B cell (primary cell): Measurements from ENCODE around the gene PWWP2B. TPM values are rescaled to one million over a fixed set of nuclear protein-coding genes. Genes with fewer than 3 reads are reported as not detected.

ENCODE experiments used
- ATAC-seq: fragments of 200-7000 bp; cut with Tn5 transposase; one replicate; pipeline ENCODE4 v1.10.0; 2021; ENCODE audit warnings: low read depth, mild to moderate bottlenecking, moderate number of reproducible peaks, moderate library complexity
- CTCF ChIA-PET: fragments of 350-600 bp; sonication (Branson Sonifier 250); formaldehyde crosslinking; loops from one replicate; lab custom pipeline; 2021; ENCODE audit warnings: antibody characterized with exemption, inconsistent platforms; lab: Charles Lee
- POLR2A ChIA-PET: fragments of 350-600 bp; sonication (Branson Sonifier 250); formaldehyde crosslinking; loops from one replicate; lab custom pipeline; 2021; ENCODE audit warnings: antibody characterized with exemption; lab: Charles Lee
- DNase-seq: peaks from one replicate; pipeline ENCODE4 v3.0.0; 2013
- H2AFZ ChIP-seq: 2 replicates; pipeline ENCODE4 v1.6.1; 2012; ENCODE audit warnings: mild to moderate bottlenecking, low read depth, low read length; ENCODE audit not compliant: insufficient read depth, poor library complexity, severe bottlenecking
- H3K27ac ChIP-seq, 2 donors: 1 replicate in 1 of 2; 2 replicates in 1 of 2; pipeline ENCODE4 v1.5.1; 2012 to 2013; ENCODE audit warnings: low read length in 2 of 2, mild to moderate bottlenecking in 2 of 2, moderate library complexity in 1 of 2
- H3K27me3 ChIP-seq, 4 experiments: fragments of 200-600 bp in 1 of 4; sonication (generic) in 1 of 4; replicated peaks in 1 of 4; 1 replicate in 2 of 4; 2 replicates in 2 of 4; pipeline versions ENCODE4 v1.6.1 to v1.7.0; 2013 to 2016; ENCODE audit warnings: low read length in 3 of 4, mild to moderate bottlenecking in 2 of 4, mixed read lengths in 1 of 4, moderate library complexity in 1 of 4; ENCODE audit not compliant: insufficient read depth in 4 of 4, control insufficient read depth in 3 of 4; ENCODE audit errors: control extremely low read depth in 1 of 4
- H3K36me3 ChIP-seq, 2 experiments: replicated peaks in 1 of 2; 1 replicate in 1 of 2; 2 replicates in 1 of 2; pipeline versions ENCODE4 v1.6.1 to v1.7.1; 2013; ENCODE audit warnings: low read length in 1 of 2; ENCODE audit not compliant: insufficient read depth in 2 of 2, control insufficient read depth in 1 of 2; ENCODE audit errors: control extremely low read depth in 1 of 2, extremely low read depth in 1 of 2
- H3K4me1 ChIP-seq, 2 donors: fragments of 200-600 bp in 1 of 2; sonication (generic) in 1 of 2; 1 replicate in 1 of 2; 2 replicates in 1 of 2; pipeline versions ENCODE4 v1.5.1 to v1.6.1; 2013 to 2017; ENCODE audit warnings: low read length in 2 of 2; ENCODE audit not compliant: control insufficient read depth in 2 of 2, insufficient read depth in 2 of 2
- H3K4me2 ChIP-seq: replicated peaks from 2 replicates; pipeline ENCODE3; 2012; ENCODE audit warnings: mild to moderate bottlenecking, low read depth, low read length; ENCODE audit not compliant: poor library complexity, severe bottlenecking
- H3K4me3 ChIP-seq, 5 experiments: fragments of 200-600 bp in 1 of 5; sonication (generic) in 1 of 5; 1 replicate in 3 of 5; 2 replicates in 2 of 5; pipeline versions ENCODE4 v1.5.1 to v1.7.0; 2011 to 2016; ENCODE audit warnings: low read length in 4 of 5, mild to moderate bottlenecking in 4 of 5, low read depth in 2 of 5, control low read depth in 1 of 5, moderate library complexity in 1 of 5; ENCODE audit not compliant: insufficient read depth in 1 of 5; ENCODE audit errors: control extremely low read depth in 1 of 5, extremely low read depth in 1 of 5
- H3K79me2 ChIP-seq: fragments of 200-600 bp; sonication (generic); one replicate; pipeline ENCODE4 v1.6.0; 2016; ENCODE audit warnings: low read length; ENCODE audit not compliant: control insufficient read depth, insufficient read depth
- H3K9ac ChIP-seq: fragments of 200-600 bp; sonication (generic); 2 replicates; pipeline ENCODE4 v1.6.1; 2017; ENCODE audit warnings: mild to moderate bottlenecking, low read length, moderate library complexity
- H3K9me3 ChIP-seq, 3 donors: one replicate each; pipeline versions ENCODE4 v1.6.1 to v1.7.1; 2013; ENCODE audit warnings: low read length in 2 of 3; ENCODE audit not compliant: control insufficient read depth in 2 of 3, insufficient read depth in 1 of 3; ENCODE audit errors: control extremely low read depth in 1 of 3
- H4K20me1 ChIP-seq: 2 replicates; pipeline ENCODE4 v1.6.0; 2012; ENCODE audit warnings: mild to moderate bottlenecking, low read length; ENCODE audit not compliant: insufficient read depth, control insufficient read depth, poor library complexity, severe bottlenecking
- H3K27ac Mint-ChIP-seq: one replicate; pipeline ENCODE4 v1.8.0; 2021; ENCODE audit warnings: mixed read lengths
- H3K27me3 Mint-ChIP-seq: one replicate; pipeline ENCODE4 v1.8.0; 2021; ENCODE audit warnings: mixed read lengths
- H3K4me1 Mint-ChIP-seq: one replicate; pipeline ENCODE4 v1.8.0; 2021; ENCODE audit warnings: mixed read lengths
- H3K4me3 Mint-ChIP-seq: one replicate; pipeline ENCODE4 v1.8.0; 2021; ENCODE audit warnings: mixed read lengths
- H3K9me3 Mint-ChIP-seq: one replicate; pipeline ENCODE4 v1.8.0; 2022; ENCODE audit warnings: mixed read lengths; ENCODE audit not compliant: insufficient read depth
- CTCF ChIP-seq: fragments of 200-600 bp; IDR thresholded peaks from one replicate; pipeline ENCODE4 v1.8.0; 2022; ENCODE audit warnings: antibody characterized with exemption, mild to moderate bottlenecking
- EZH2 ChIP-seq: IDR thresholded peaks from 2 replicates; pipeline ENCODE4 v1.6.1; 2012; ENCODE audit warnings: borderline replicate concordance, low read depth, mild to moderate bottlenecking, moderate library complexity, low read length; ENCODE audit not compliant: insufficient read depth, poor library complexity, severe bottlenecking
- WGBS: methylation state at CpG from one replicate; pipeline ENCODE4 v1.1.5; 2013; ENCODE audit warnings: missing lambda C conversion rate; ENCODE audit not compliant: insufficient coverage; 5-methylcytosine and 5-hydroxymethylcytosine counted together
- intact Hi-C: fragments of 100-400 bp; cut with micrococcal nuclease; formaldehyde crosslinking; loops from one replicate; pipeline ENCODE4 v1.10.0; 2022
- polyA plus RNA-seq: library from polyadenylated mRNA; depleted of rRNA; stranded (reverse); fragments of >200 nt; gene quantifications from 2 replicates; pipeline ENCODE4 v1.2.3, GENCODE V29; 2012
- total RNA-seq, 2 donors: library from RNA; stranded (reverse); fragments of 120-200 nt in 1 of 2; gene quantifications; 1 replicate in 1 of 2; 2 replicates in 1 of 2; pipeline versions ENCODE4 v1.2.3 to v1.2.4, GENCODE V29; 2013 to 2022

Gene PWWP2B
- total and polyA plus RNA-seq, 2 donors (not counting 1 experiment from before 2014, with no cell fraction given): 13.6 to 34.4 TPM

- H3K4me3 Mint-ChIP-seq: no peak overlapping the region
- Histone ChIP-seq H3K4me3 (no peak overlapping the region), H3K27ac (no peak overlapping the region), H3K4me2 (no peak overlapping the region), H4K20me1 (no peaks in the 10 kb centered on the region), H3K9ac (no peak overlapping the region), H2AFZ (no peak overlapping the region), H3K9me3 (peaks cover 0 to 3% (median 0%) of the 10 kb centered on the region in 3 donors), H3K4me1 (peaks cover 13 to 27% of the 10 kb centered on the region in 2 donors), H3K79me2 (no peaks in the 10 kb centered on the region), H3K27me3 (no peaks in the 10 kb centered on the region), H3K36me3 (peaks cover 0 to 3% of the 10 kb centered on the region in 2 experiments)
- CTCF ChIA-PET: interaction anchor here (2.7 kb wide), 1 partner anchor 11 kb away, joined by 10 read pairs; no protein-coding TSS in a partner anchor
- POLR2A ChIA-PET: interaction anchor here (3.4 kb wide), 1 partner anchor 11 kb away, joined by 16 read pairs; no protein-coding TSS in a partner anchor
- no peak overlapping the region for H3K27ac Mint-ChIP-seq
- ATAC-seq: no peak
- intact Hi-C loops: no loop called here
- H3K9me3 Mint-ChIP-seq: no peaks in the 10 kb centered on the region
- H3K4me1 Mint-ChIP-seq: peaks cover 15% of the 10 kb centered on the region
- WGBS: 94% methylated on average over 12 of the region's 12 CpGs
- no peak for TF ChIP-seq CTCF
- no peak for TF ChIP-seq EZH2
- no peaks in the 10 kb centered on the region for H3K27me3 Mint-ChIP-seq
- DNase-seq: no peak
These were observed 35.2 kb downstream of the PWWP2B start for GRCh38 chr10:132432176-132432540.

- Histone ChIP-seq H2AFZ (peak overlapping the region; percentile 66), H3K9me3 (peaks cover 0 to 3% (median 0%) of the 10 kb centered on the region in 3 donors), H3K36me3 (no peaks in the 10 kb centered on the region), H3K27ac (no peak overlapping the region), H3K4me2 (peak overlapping the region; percentile 66), H3K9ac (peak overlapping the region; percentile 11), H3K4me3 (peak overlapping the region in 1 of 5 experiments; percentile 27), H4K20me1 (no peaks in the 10 kb centered on the region), H3K27me3 (no peaks in the 10 kb centered on the region), H3K4me1 (peaks cover 22 to 40% of the 10 kb centered on the region in 2 donors), H3K79me2 (no peaks in the 10 kb centered on the region)
- ChIA-PET CTCF (interaction anchor here (1.0 to 2.7 kb wide), 3 partner anchors 10 to 76 kb away, joined by 3 to 10 read pairs (median 3); no protein-coding TSS in a partner anchor), POLR2A (interaction anchor here (0.7 to 3.4 kb wide), 2 partner anchors 12 to 122 kb away, joined by 5 to 16 read pairs; no protein-coding TSS in a partner anchor)
- 99% methylated on average over 13 of the region's 21 CpGs for WGBS
- H3K27me3 Mint-ChIP-seq: no peaks in the 10 kb centered on the region
- DNase-seq: no peak
- peaks cover 23% of the 10 kb centered on the region for H3K4me1 Mint-ChIP-seq
- ATAC-seq: no peak
- intact Hi-C loops: no loop called here
- H3K4me3 Mint-ChIP-seq: no peak overlapping the region
- TF ChIP-seq EZH2 (no peak), CTCF (no peak)
- no peaks in the 10 kb centered on the region for H3K9me3 Mint-ChIP-seq
- no peak overlapping the region for H3K27ac Mint-ChIP-seq
These were observed 36.8 kb downstream of the PWWP2B start for GRCh38 chr10:132433671-132434340.
